HL-60 (cell line): ENCODE measurements around the gene TNFAIP8L3.

Experiments used
- DNase-seq, 2 experiments: peaks; one replicate each; pipeline ENCODE4 v3.0.0-alpha.2; 2010 to 2020; ENCODE audit warnings: low read depth in 1 of 2, low spot score in 1 of 2
- H3K27ac ChIP-seq: fragments of 250-450 bp; sonication (Bioruptor Pico); replicated peaks from 2 replicates; pipeline ENCODE4 v1.5.1; 2020; ENCODE audit warnings: mild to moderate bottlenecking, moderate library complexity
- H3K27me3 ChIP-seq: fragments of 250-450 bp; sonication (Bioruptor Pico); 2 replicates; pipeline ENCODE4 v1.5.1; 2021; ENCODE audit warnings: mild to moderate bottlenecking, moderate library complexity; ENCODE audit not compliant: insufficient read depth, poor library complexity, severe bottlenecking
- H3K4me3 ChIP-seq: replicated peaks from 2 replicates; pipeline ENCODE4 v1.5.1; 2011; ENCODE audit warnings: mild to moderate bottlenecking, control low read depth, low read length; ENCODE audit not compliant: insufficient read depth
- GABPA ChIP-seq: IDR thresholded peaks from 2 replicates; pipeline ENCODE4 v1.6.1; 2012; ENCODE audit warnings: low read depth
- POLR2AphosphoS5 ChIP-seq: IDR thresholded peaks from 2 replicates; pipeline ENCODE4 v1.6.1; 2012; ENCODE audit warnings: low read depth
- SPI1 ChIP-seq: IDR thresholded peaks from 2 replicates; pipeline ENCODE4 v1.6.1; 2012; ENCODE audit warnings: low read depth, mild to moderate bottlenecking, borderline replicate concordance
- TF ChIP-seq, protein P1 (sequence below): IDR thresholded peaks from 2 replicates; pipeline ENCODE4 v1.6.1; 2012; ENCODE audit warnings: low read depth; ENCODE audit not compliant: insufficient replicate concordance
- TF ChIP-seq, protein P2 (sequence below): IDR thresholded peaks from one replicate; pipeline ENCODE4 v1.5.1; 2011; ENCODE audit warnings: low read length, control low read depth, inconsistent platforms; ENCODE audit not compliant: insufficient read depth

The TNFAIP8L3 gene

DNA sequence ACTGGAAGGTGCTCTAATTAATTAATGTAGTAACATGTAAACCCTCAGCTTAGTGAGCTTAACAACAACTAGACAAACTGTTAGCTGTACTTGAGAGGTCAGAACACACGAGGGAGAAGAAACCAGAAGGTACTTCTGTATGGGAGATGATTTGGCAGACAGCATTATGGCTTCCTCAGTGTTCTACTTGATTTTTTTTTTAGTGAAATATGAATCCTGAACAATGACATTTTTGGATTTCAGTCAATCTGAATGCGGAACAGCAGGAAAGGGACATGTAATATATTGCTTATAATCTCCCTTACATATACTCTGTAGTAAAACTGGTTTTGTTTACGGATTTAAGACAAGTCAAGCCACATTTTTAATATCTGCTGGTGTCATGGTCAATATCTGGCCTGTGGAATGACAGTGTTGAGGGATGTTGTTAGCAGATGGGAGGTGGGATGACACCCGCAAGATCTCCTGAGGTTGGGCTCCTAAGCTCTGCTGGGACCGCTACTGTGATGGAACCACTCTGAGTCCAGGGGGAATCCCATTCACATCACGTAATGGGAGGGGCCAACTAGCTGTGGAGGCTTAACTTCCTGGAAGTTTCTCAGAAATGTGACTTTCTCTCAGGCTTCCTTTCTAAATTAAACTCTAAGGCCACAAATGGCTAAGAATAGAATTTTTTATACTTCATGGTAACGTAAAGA is 18.7 kb downstream of the TNFAIP8L3 start:
- Histone ChIP-seq H3K27ac (no peak overlapping the region), H3K4me3 (no peak overlapping the region), H3K27me3 (no peaks in the 10 kb centered on the region)
- TF ChIP-seq SPI1 (no peak), GABPA (no peak), POLR2AphosphoS5 (no peak)
- TF ChIP-seq, protein P1, sequence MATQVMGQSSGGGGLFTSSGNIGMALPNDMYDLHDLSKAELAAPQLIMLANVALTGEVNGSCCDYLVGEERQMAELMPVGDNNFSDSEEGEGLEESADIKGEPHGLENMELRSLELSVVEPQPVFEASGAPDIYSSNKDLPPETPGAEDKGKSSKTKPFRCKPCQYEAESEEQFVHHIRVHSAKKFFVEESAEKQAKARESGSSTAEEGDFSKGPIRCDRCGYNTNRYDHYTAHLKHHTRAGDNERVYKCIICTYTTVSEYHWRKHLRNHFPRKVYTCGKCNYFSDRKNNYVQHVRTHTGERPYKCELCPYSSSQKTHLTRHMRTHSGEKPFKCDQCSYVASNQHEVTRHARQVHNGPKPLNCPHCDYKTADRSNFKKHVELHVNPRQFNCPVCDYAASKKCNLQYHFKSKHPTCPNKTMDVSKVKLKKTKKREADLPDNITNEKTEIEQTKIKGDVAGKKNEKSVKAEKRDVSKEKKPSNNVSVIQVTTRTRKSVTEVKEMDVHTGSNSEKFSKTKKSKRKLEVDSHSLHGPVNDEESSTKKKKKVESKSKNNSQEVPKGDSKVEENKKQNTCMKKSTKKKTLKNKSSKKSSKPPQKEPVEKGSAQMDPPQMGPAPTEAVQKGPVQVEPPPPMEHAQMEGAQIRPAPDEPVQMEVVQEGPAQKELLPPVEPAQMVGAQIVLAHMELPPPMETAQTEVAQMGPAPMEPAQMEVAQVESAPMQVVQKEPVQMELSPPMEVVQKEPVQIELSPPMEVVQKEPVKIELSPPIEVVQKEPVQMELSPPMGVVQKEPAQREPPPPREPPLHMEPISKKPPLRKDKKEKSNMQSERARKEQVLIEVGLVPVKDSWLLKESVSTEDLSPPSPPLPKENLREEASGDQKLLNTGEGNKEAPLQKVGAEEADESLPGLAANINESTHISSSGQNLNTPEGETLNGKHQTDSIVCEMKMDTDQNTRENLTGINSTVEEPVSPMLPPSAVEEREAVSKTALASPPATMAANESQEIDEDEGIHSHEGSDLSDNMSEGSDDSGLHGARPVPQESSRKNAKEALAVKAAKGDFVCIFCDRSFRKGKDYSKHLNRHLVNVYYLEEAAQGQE: no peak
- TF ChIP-seq, protein P2, sequence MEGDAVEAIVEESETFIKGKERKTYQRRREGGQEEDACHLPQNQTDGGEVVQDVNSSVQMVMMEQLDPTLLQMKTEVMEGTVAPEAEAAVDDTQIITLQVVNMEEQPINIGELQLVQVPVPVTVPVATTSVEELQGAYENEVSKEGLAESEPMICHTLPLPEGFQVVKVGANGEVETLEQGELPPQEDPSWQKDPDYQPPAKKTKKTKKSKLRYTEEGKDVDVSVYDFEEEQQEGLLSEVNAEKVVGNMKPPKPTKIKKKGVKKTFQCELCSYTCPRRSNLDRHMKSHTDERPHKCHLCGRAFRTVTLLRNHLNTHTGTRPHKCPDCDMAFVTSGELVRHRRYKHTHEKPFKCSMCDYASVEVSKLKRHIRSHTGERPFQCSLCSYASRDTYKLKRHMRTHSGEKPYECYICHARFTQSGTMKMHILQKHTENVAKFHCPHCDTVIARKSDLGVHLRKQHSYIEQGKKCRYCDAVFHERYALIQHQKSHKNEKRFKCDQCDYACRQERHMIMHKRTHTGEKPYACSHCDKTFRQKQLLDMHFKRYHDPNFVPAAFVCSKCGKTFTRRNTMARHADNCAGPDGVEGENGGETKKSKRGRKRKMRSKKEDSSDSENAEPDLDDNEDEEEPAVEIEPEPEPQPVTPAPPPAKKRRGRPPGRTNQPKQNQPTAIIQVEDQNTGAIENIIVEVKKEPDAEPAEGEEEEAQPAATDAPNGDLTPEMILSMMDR: no peak
- DNase-seq: no peak

DNA sequence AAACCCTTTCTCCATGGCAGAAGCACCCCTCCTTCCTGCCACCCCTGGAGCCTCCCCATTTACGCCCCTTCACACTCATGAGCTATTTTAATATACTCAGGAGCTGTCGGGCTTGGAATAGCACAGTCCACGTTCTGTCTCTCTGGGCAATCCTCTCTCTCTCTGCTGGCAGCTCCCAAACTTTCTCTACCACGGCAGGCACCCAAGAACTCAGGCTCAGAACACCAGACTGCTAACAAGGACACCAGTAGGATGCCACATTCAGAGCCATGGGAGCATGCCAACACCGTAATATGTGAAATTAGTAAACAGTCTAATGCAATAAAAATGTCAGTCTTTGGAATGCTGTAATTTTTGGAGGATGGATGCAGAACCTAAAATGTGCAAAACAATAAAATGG is 19.3 kb downstream of the TNFAIP8L3 start:
- no peak for TF ChIP-seq GABPA
- TF ChIP-seq, protein P2: no peak
- no peak for TF ChIP-seq SPI1
- no peak for TF ChIP-seq POLR2AphosphoS5
- TF ChIP-seq, protein P1: no peak
- H3K27me3 ChIP-seq: no peaks in the 10 kb centered on the region
- no peak overlapping the region for H3K27ac ChIP-seq
- no peak for DNase-seq
- no peak overlapping the region for H3K4me3 ChIP-seq

DNA sequence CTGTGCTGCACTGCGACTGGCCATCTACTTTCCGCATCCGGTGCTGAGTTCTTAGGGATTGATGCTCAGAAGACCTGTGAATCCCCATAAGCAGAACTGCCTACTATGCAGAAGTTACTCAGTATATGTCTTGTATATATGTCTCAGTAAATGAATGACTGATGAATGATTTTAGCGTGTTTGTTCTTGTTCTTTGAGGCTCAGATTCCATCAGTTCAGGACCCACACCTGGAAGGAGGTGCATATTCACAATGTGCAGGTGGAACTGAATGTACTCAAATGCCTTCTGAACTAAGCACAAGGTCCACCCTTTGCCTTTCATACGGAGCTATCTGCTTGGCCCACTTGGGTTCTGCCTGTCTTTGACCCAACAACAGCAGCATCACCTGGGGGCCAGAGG is 19.8 kb downstream of the TNFAIP8L3 start:
- Histone ChIP-seq H3K4me3 (no peak overlapping the region), H3K27me3 (no peaks in the 10 kb centered on the region), H3K27ac (no peak overlapping the region)
- no peak for DNase-seq
- TF ChIP-seq, protein P2: no peak
- TF ChIP-seq SPI1 (no peak), GABPA (no peak), POLR2AphosphoS5 (no peak)
- TF ChIP-seq, protein P1: no peak
